ENCODE measurements around the gene TRIM44.

The TRIM44 gene

GRCh38 chr11:35851342-35851741 lies 188.8 kb downstream of the TRIM44 start:
- no peak for TF ChIP-seq CTCF (IDR thresholded peaks at IDR 0.05; ENCODE audit: extremely low read depth, insufficient read depth, missing control alignments)
- no peak for DNase-seq (ENCODE audit: low spot score)
- in situ Hi-C loops (cut with MboI; ENCODE audit: low pct_unique_long_range_greater_than_20kb, low sequenced_read_pairs, unreplicated experiment), result no loop called here

GRCh38 chr11:35852056-35852455 lies 189.5 kb downstream of the TRIM44 start:
- in situ Hi-C loops (cut with MboI; ENCODE audit: low pct_unique_long_range_greater_than_20kb, low sequenced_read_pairs, unreplicated experiment), result no loop called here
- no peak for DNase-seq (ENCODE audit: low spot score)
- TF ChIP-seq CTCF (IDR thresholded peaks at IDR 0.05; ENCODE audit: extremely low read depth, insufficient read depth, missing control alignments), result no peak

- TF ChIP-seq CTCF (IDR thresholded peaks at IDR 0.05; ENCODE audit: extremely low read depth, insufficient read depth, missing control alignments), result no peak
- in situ Hi-C loops (cut with MboI; ENCODE audit: low pct_unique_long_range_greater_than_20kb, low sequenced_read_pairs, unreplicated experiment), result no loop called here
- DNase-seq (ENCODE audit: low spot score), result no peak
Measured at GRCh38 chr11:35853971-35854370, 191.4 kb downstream of the TRIM44 start.

- DNase-seq (ENCODE audit: low spot score), result no peak
- no peak for TF ChIP-seq CTCF (IDR thresholded peaks at IDR 0.05; ENCODE audit: extremely low read depth, insufficient read depth, missing control alignments)
- in situ Hi-C loops (cut with MboI; ENCODE audit: low pct_unique_long_range_greater_than_20kb, low sequenced_read_pairs, unreplicated experiment), result no loop called here
Measured at GRCh38 chr11:35855671-35856070, 193.1 kb downstream of the TRIM44 start.

GRCh38 chr11:35856259-35856658 lies 193.7 kb downstream of the TRIM44 start:
- DNase-seq (ENCODE audit: low spot score), result no peak
- in situ Hi-C loops (cut with MboI; ENCODE audit: low pct_unique_long_range_greater_than_20kb, low sequenced_read_pairs, unreplicated experiment), result no loop called here
- no peak for TF ChIP-seq CTCF (IDR thresholded peaks at IDR 0.05; ENCODE audit: extremely low read depth, insufficient read depth, missing control alignments)

GRCh38 chr11:35856756-35857155 lies 194.2 kb downstream of the TRIM44 start:
- DNase-seq (ENCODE audit: low spot score), result no peak
- no peak for TF ChIP-seq CTCF (IDR thresholded peaks at IDR 0.05; ENCODE audit: extremely low read depth, insufficient read depth, missing control alignments)
- in situ Hi-C loops (cut with MboI; ENCODE audit: low pct_unique_long_range_greater_than_20kb, low sequenced_read_pairs, unreplicated experiment), result no loop called here

- in situ Hi-C loops (cut with MboI; ENCODE audit: low pct_unique_long_range_greater_than_20kb, low sequenced_read_pairs, unreplicated experiment), result no loop called here
- no peak for DNase-seq (ENCODE audit: low spot score)
- no peak for TF ChIP-seq CTCF (IDR thresholded peaks at IDR 0.05; ENCODE audit: extremely low read depth, insufficient read depth, missing control alignments)
Measured at GRCh38 chr11:35857922-35858321, 195.3 kb downstream of the TRIM44 start.

All from GM13977 (cell line).